Fibroblast of upper back skin (primary cell): ENCODE results near the gene ST8SIA2.
A peak's percentile ranks its signal among the peaks of the same experiment; 100 is the strongest.
"Not testable (repeated sequence)": the region's sequence is repeated elsewhere in the genome, so short reads cannot be mapped to it uniquely, and the experiment has no call there.

ENCODE experiments used
- DNase-seq: peaks from one replicate; pipeline ENCODE4 v3.0.0-alpha.2; 2013

Gene ST8SIA2

DNA sequence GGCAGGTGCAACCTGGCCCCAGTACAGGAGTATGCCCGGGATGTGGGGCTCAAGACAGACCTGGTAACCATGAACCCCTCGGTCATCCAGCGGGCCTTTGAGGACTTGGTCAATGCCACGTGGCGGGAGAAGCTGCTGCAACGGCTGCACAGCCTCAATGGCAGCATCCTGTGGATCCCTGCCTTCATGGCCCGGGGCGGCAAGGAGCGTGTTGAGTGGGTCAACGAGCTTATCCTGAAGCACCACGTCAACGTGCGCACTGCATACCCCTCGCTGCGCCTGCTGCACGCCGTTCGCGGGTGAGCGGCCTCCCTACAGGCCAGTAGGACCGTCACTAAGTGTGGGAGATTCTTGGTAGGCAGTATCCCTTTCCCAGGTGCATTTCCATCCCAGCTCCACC, 51.0 kb downstream of the ST8SIA2 start:
- no peak for DNase-seq

DNA sequence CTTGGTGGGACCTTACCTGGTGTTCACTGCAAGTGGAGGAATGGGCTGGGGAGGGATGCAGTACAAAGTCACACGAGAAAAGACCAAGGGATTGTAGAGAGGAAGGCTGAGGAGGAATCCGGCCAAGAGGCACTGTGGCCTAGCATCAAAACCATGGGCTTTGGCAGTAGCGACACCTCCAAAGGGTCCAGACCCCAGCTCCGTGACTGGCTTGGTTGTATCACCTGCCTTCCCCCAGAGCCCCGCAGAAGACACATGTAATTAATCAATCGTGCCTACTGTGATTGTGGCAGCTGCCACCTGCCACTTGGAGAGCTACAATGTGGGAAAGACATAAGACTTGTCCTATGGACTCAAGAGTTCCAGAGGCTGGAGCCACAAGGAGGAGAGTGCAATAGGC, 54.7 kb downstream of the ST8SIA2 start:
- DNase-seq = no peak

DNA sequence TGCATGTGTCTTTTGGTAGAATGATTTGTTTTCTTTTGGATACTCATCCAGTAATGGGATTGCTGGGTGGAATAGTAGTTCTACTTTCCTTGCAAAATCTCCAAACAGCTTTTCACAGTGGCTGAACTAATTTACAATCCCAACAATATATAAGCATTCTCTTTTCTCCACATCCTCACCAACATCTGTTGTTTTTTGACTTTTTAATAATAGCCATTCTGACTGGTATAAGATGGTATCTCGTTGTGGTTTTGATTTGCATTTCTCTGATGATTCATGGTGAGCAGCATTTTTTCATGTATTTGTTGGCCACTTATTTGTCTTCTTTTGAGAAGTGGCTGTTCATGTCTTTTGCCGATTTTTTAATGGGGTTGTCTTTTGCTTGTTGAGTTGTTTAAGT, 55.8 kb downstream of the ST8SIA2 start:
- DNase-seq = peak; percentile 70

DNA sequence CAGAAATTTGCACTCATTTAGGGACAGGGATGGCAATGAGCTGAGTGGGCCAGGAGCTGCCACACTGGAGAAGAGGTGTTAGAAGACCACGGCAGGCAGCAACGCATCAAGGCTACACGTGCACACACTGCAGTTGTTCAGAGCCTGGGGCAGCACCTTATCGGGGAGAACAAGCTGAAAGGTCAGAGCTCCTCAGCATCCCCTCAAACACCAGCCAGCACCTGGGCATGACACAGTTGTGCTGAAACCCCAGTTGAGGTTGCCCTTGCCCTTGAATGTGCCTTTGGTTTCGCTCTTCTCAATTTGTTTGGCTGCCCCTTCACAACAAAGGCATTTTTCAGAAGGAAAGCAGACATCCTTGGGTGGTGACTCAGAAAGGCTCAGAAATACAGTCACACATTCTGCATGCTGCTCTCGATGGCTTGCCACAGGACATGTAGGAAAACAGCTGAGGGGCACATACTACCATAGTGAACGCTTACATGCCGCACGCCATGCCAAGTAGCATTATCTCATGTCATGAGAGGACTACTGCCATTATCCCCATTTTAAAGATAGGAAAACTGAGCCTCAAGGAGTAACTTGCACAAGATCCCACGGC, 57.6 kb downstream of the ST8SIA2 start:
- peak; percentile 82 for DNase-seq

DNA sequence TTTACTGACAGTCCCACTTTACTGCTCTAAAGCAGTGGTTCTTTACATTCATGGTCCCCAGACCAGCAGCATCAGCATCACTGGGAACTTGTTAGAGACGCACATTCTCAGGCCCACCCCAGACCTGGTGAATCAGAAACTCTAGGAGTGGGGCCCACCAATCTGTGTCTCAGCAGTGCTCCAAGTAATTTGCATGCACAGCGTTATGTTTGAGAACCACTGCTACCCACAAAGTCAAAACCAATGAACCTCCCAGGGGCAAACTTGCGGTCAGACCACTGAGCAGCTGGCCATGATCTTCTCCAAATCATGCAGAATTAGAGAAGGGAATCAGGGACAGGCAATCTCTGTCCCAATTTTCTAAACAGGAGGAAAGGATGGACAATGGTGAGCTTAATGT, 58.5 kb downstream of the ST8SIA2 start:
- no peak for DNase-seq

DNA sequence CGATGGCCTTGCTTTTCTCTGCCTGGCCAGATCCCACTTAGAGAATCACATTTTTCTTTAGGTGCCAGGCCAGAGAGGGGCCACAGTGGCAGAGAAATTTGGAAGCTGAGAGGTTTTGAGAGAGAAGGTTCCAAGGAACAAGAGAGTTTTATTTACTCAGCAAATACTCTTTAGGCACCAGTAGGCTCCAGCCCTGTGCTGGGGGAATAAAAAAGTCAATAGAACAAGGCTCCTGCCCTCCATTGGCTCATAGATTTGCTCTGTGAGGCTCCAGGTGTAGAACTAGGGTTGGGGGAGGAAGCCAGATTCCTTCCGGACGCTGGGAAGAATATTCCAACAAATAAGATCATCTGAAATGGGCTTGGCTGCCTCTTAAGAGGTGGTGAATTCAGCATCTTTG, 59.9 kb downstream of the ST8SIA2 start:
- no peak for DNase-seq

DNA sequence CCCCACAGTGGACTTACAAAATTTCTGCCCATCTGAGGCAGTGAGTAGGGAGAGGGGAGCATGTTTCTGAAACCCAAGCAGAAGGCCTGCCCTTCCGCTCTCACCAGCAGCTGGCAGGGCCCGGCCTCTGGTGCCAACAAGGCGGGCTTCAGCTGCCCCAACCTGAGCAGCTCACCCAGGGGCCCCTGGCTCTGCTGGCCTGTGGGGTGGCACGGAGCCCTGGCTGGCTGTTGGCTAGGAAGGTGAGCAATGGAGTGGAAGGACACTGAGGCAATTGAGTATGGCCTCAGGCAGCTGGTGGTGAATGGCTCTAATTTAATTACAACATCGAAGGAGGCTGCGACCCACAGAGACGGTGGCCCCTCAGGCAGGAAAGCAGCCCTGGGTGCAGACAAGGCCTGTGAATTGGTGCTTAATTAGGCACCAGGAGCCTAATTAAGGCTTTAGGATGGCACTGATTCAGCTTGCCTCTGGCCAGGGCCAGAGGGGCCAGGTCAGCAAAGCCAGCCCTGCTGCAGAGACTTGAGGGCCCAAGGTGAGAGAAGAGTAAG, 60.9 kb downstream of the ST8SIA2 start:
- no peak for DNase-seq

DNA sequence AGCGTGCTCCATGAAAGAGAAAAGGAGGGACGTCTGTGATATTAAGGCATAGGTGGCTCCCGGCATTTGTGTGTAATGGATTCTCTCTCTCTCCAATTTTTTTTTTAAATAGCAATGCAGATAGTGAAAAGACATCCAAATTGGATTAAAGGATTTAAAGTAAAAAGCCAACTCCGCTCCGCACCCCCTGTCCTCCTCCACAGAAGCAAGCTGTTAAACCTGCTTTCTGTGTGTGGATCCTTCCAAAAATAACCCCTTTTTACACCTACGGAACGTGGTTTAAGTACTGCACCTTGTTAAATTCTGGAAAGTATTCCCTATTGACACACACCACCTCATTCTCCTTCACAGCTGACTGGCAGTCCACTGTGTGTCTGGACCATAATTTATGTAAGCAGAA, 61.6 kb downstream of the ST8SIA2 start:
- no peak for DNase-seq

DNA sequence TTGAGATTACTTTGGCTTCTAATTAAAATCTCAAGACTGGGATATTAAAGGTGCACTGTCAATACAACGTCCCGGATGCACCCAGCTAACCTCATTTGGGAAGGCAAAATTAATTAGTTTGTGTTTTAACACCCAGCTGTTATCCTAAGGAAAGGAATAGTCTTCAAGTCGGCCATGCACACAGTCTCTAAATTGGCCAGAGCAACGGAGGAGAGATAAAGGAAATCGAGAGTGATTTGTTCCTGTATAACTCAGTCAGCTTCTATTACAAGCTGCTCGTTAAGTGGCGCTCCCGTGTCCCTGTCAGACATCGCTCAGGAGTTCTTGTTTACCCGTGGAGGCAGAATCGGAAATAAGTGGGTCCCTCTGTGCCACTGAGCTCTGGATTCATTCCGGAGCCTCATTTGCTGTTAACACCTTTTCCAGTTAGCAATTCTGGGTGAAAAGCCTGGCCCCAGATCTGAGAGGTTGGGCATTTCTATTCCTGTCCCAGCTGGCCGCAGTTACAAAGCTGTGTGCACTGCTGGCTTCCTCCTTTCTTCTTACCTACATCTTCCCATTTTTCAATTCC, 63.9 kb downstream of the ST8SIA2 start:
- no peak for DNase-seq

DNA sequence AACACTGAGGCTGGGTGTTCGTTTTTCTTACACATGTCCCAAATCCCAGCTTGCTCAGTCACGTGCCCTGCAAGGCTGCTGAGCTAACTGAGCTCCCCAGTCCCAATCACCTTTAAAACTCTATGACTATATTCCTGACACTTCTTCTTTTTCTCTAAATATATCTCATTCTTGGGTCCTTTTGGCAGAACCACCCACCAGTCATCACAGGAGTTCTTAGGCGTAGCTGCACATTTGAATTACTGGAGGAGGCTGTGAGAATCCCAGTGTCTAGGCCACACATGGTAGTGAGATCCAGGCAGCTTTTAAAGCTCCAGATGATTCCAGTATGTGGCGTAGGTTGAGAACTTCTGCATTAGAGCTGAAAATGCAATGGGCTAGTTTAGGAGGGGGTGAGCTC, 66.3 kb downstream of the ST8SIA2 start:
- no peak for DNase-seq

DNA sequence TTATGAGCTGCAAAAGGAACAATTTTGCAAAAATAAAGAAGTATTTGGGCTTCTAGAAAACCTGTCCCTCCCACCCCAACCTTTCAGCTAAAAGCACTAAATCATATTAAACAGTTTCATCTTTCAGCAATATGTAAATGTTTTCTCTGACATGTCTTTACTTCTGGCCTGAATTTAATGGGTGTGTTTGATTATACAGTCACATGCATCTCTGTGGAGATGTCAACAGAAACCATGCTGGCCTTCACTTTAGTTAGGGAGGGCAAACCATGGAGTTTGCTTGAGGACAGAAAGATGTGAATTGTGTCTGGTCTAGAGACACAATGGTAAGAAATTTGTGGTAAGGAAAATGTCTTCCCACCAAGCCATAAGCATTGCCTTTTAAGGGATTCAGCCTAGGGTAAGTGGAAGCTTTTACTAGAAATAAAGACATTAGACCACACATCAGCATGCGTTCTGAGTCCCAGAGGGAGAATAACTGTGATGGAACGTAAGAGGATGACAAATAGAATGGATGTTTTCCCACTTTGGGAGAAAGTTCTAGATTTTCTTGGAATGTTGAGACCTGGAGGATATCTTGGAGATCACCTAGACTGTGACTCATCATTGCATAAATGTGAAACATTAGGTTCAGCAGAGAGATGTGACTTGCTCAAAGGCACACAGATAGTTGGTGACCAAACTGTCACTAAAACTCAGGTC, 68.9 kb downstream of the ST8SIA2 start:
- DNase-seq = peak; percentile 43

DNA sequence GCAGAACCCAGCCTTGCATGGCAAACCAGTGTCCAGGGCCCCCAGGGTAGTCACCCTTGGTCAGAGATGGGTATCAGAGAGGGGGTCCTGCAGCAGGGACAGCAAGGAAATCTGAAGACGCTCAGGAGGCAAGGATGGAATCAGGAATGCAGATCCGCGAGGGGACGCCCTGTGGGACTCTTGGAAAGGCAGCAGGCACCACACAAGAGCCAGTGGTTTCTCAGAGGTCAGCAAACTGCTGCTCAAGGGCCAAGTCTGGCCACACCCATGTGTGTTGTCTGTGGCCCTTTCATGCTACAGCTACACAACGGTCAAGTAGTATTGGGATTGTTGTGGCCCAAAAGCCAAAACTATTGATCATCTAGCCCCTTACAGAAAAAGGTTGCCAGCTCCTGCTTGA, 69.7 kb downstream of the ST8SIA2 start:
- no peak for DNase-seq

DNA sequence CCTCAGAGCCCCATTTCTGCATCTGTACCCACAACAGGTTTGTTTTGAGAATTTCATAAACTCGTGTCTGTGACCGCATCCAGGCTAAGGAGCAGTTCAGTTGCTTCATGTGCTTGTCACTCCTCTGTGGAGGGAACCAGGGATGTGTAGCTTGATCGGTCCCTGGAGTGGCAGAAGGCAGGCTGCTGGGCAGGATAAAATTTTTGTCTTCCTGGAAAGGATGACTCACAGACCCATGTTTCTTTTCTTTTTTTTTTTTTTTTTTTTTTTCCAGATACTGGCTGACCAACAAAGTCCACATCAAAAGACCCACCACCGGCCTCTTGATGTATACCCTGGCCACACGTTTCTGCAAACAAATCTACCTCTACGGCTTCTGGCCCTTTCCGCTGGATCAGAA, 70.1 kb downstream of the ST8SIA2 start:
- DNase-seq = peak; percentile 18

DNA sequence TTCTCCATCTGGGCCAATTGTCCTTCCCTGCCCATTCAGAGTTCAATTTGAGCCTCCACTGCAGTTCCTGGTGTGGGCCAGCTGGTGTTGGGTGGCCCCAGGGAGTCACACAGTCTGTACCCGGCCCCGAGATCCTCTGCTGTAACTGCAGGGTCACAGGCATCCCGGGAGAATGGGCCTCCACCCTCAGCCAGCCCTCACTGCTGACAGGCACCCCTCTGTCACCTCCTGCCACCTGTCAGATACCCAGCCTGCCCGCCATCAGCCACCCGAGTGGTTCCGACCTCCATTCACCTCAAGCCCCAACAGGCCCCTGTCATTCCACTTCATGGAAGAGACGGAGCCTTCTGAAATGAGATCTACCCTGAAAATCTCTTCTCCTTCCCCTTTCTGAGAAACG, 73.2 kb downstream of the ST8SIA2 start:
- no peak for DNase-seq

DNA sequence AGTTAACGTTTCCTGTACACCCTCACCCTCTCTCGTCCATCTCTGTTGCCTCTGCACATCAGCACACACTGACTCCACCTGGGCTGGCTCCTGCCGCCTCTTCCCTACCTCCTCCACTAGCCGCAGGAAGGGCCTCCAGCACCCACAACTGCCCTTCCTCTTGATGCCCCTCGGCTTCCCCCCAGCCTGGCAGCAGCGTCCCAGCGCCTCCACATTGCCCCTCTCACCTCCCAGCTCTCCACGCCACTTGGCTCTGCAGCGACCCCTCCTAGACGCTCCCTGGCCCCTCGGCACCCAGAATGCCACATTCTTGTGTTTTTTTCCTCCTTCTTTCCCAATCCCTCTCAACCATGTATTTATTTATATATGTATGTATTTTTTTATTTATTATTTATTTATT, 73.6 kb downstream of the ST8SIA2 start:
- no peak for DNase-seq

DNA sequence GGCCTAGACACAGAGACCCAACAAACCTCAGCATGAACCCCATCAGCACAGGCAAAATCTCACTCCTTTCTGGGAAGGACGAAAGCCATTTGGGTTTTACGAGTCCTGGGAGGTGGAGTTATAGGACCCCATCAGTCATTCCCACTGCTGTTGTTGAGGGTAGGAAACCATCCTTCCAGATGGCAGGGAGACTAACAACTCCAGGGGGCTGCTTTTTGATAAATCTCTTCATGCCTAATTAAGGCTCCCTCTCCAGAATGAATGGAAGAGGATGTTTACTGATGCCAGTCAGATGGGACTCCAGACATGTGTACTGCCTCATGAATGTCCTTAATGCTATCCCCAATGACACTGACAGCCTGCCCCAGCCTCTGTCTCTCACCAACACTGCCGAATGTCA, 75.3 kb downstream of the ST8SIA2 start:
- DNase-seq = no peak

DNA sequence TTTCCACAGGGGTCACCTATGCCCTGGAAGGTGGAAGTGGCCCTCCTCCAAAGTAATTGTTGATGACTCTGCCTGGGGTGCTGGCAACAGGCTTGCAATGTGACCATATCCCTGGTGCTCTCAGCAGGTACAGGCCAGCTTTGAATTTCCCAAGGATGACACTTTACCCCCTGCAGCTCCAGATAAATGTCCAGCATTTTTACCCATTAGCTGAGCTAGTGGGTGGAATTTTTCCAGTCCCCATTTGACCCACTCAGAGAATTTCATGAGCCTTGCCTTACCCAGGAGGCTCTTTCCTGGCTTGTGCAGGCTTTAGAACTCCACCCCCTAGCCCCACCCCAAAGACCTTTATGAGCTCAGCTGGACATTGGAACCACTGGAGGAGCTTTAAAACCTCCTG, 77.6 kb downstream of the ST8SIA2 start:
- no peak for DNase-seq

DNA sequence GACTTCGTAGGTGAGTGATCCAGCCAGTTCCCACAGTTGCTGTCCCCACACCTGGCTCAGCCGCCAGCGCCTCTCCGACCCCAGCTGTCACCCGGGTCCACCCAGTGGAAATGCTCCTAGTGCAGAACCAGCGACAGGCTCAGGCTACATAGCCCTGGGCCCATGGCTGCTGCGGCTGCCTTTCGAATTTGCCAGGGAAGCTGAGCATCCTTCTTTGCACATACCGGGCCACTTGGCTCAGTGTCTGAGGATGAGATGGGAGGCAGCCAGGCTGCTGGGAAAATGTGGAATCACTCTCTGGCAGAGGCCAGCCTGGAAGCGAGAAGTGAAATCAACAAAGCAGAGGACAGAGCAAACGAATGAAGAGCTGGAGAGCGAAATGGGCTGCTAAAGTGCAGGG, 80.1 kb downstream of the ST8SIA2 start:
- no peak for DNase-seq

DNA sequence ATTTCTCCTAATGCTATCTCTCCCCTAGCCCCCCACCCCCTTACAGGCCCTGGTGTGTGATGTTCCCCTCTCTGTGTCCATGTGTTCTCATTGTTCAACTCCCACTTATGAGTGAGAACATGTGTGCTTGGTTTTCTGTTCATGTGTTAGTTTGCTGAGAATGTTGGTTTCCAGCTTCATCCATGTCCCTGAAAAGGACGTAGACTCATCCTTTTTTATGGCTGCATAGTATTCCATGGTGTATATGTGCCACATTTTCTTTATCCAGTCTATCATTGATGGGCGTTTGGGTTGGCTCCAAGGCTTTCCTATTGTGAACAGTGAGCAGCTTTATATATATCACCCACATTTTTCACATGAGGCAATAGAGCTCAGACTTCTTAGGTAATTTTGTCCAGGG, 86.0 kb downstream of the ST8SIA2 start:
- DNase-seq = not testable (repeated sequence)

DNA sequence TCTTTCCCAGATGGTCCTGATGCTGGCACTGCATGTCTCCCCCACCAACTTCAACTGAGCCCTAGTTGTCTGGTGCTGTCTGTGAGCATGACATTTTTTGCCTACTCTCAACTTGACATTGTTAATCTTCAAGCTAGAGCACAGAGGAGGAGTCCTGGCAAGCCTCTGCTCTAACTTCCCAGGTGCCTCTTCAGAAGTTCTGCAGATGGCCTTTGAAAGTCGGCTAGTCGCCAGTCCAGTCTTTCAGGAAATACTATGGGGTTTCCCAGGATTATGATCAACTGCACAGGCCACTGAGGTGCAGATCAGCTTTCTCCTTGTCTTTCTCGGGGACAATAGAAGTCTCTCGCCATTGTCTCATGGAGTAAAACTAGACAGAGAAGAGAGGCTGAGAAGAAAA, 86.7 kb downstream of the ST8SIA2 start:
- no peak for DNase-seq

DNA sequence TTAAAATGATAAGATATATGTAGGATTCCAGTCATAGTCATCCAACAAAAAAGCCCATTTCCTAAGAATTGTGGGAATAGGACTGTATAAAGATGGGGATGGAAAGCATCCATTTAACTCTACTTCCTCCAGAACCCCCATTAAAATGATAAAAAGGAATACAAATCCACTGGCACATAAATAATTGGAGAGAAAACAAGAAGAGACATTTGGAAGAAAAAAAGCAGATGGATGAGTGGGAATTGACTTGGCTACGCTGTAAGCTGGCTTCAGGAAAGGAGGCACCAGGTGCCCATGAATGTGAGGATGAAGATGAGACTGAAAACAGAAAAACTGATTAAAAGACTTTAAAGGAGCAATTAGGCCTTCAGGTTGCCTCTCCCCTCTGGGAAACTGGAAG, 91.8 kb downstream of the ST8SIA2 start:
- no peak for DNase-seq

DNA sequence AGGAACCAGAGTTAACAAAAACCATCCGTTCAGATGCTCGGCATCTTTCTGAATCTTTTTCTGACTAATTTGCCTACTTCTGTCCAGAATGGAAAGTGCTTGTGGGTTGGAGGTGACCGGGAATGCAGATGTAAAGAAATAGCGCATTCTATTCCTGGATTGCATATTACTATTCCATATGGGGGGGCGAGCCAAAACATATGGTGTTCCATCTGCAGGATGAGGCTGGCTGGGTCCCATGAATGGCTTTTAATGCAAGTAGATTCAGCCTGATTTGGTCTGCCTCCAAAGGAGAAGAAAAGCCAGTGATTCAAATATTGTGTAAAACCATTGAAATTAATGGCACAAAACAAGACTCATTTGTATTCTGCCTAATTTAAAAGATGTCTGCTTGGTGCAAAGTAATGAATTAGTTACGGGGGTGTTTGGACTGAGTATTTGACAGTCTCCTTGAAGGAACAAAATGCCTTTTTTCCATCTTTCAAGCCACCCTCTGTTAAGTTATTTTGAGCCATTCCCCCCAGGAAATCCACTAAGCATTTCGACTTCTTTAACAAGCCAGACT, 99.0 kb downstream of the ST8SIA2 start:
- DNase-seq = peak; percentile 71

DNA sequence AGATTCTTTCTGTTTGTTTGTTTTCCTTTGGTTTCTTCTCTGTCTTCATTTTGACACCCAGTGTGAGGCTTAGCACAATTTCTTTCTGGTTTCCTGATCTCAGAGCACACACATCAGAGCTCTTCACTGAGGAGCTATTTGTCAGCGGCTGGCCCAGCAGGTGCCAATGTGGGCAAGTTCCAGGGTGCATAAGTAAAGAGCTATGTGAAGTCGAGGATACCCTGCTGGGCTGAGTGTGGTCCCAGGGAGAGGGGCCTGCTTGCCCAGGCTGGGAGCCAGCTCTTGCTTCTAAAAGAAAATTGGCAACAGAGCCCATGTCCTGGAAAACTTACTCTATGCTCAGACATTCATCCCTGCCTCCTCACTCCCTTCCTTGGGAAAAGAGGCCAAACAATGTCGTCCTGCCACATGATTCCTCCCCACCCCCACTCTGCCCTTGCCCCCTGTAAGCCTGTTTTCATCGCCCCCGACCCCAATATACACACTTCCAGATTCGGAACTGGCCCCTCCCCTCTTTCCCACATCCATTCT, 101.2 kb downstream of the ST8SIA2 start:
- DNase-seq = no peak

DNA sequence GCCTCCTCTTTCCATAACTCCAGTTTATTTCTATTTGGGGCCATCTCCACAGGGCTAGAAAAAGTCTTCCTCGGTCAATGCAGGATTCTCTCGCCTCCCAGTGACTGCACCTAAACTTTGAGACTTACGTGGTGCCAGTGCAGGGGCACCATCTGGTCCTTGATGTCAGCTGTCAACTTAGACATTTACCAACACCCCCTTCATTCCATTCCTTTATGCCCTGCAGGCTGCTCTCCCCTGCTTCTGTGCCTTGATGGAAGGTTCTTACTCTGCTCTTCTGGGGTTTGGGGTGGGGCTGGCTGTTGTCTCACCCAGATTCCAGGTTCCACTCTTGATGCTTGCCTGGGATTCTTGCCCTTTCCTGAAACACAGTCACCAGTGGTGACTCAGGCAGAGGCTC, 101.8 kb downstream of the ST8SIA2 start:
- peak; percentile 22 for DNase-seq
